Spinal cord (tissue), 10 donors: ENCODE results near the gene LRRC8E. TPM values are rescaled to one million over a fixed set of nuclear protein-coding genes. Genes with fewer than 3 reads are reported as not detected.
A peak's percentile ranks its signal among the peaks of the same experiment; 100 is the strongest.

Experiments used
- DNase-seq, 6 donors: peaks; one replicate each; pipeline versions ENCODE4 v3.0.0 to v3.0.0-alpha.2; 2013 to 2015; ENCODE audit warnings: low spot score in 6 of 6, low read depth in 4 of 6
- H3K27ac ChIP-seq: one replicate; pipeline ENCODE4 v1.5.1; 2013; ENCODE audit warnings: low read depth, low read length, control low read depth
- H3K27me3 ChIP-seq: one replicate; pipeline ENCODE4 v1.6.1; 2013; ENCODE audit warnings: low read length; ENCODE audit not compliant: control insufficient read depth, insufficient read depth
- H3K36me3 ChIP-seq: one replicate; pipeline ENCODE4 v1.6.1; 2013; ENCODE audit warnings: low read length; ENCODE audit not compliant: control insufficient read depth, insufficient read depth
- H3K4me1 ChIP-seq: one replicate; pipeline ENCODE4 v1.6.1; 2013; ENCODE audit warnings: low read length; ENCODE audit not compliant: control insufficient read depth, insufficient read depth
- H3K4me3 ChIP-seq: one replicate; pipeline ENCODE4 v1.5.1; 2013; ENCODE audit warnings: low read depth, low read length, control low read depth
- H3K9me3 ChIP-seq: one replicate; pipeline ENCODE4 v1.6.1; 2013; ENCODE audit warnings: low read length; ENCODE audit not compliant: control insufficient read depth, insufficient read depth
- WGBS: methylation state at CpG from one replicate; pipeline ENCODE4 v1.1.5; 2013; ENCODE audit warnings: missing lambda C conversion rate; ENCODE audit not compliant: insufficient coverage; 5-methylcytosine and 5-hydroxymethylcytosine counted together
- polyA plus RNA-seq, 2 donors: library from polyadenylated mRNA; unstranded; fragments of 120-200 nt; gene quantifications; one replicate each; pipeline ENCODE4 v1.2.1, GENCODE V29; 2013; ENCODE audit not compliant: insufficient read length in 2 of 2
- total RNA-seq, 2 donors: library from RNA; depleted of rRNA in 1 of 2; stranded (reverse); fragments of 120-200 nt in 1 of 2; fragments of >200 nt in 1 of 2; gene quantifications; one replicate each; pipeline versions ENCODE4 v1.2.3 to v1.2.4, GENCODE V29; 2013 to 2014
- donor health status: healthy.

LRRC8E gene
- total and polyA plus RNA-seq, 4 donors = 0.40 to 0.77 (median 0.66) TPM; not detected in 1

GRCh38 chr19:7846155-7846646, 42.1 kb upstream of the LRRC8E start:
- H3K4me3 ChIP-seq = no peak overlapping the region
- WGBS = 76% methylated on average over 16 of the region's 19 CpGs
- peaks cover 35% of the 10 kb centered on the region for H3K4me1 ChIP-seq
- DNase-seq = peak in 1 of 6 donors; percentile 10
- H3K27ac ChIP-seq = no peak overlapping the region
- H3K27me3 ChIP-seq = no peaks in the 10 kb centered on the region
- peaks cover 52% of the 10 kb centered on the region for H3K36me3 ChIP-seq
- no peaks in the 10 kb centered on the region for H3K9me3 ChIP-seq

GRCh38 chr19:7847664-7848063, 40.6 kb upstream of the LRRC8E start:
- no peak overlapping the region for H3K27ac ChIP-seq
- peaks cover 59% of the 10 kb centered on the region for H3K36me3 ChIP-seq
- peaks cover 49% of the 10 kb centered on the region for H3K4me1 ChIP-seq

DNA sequence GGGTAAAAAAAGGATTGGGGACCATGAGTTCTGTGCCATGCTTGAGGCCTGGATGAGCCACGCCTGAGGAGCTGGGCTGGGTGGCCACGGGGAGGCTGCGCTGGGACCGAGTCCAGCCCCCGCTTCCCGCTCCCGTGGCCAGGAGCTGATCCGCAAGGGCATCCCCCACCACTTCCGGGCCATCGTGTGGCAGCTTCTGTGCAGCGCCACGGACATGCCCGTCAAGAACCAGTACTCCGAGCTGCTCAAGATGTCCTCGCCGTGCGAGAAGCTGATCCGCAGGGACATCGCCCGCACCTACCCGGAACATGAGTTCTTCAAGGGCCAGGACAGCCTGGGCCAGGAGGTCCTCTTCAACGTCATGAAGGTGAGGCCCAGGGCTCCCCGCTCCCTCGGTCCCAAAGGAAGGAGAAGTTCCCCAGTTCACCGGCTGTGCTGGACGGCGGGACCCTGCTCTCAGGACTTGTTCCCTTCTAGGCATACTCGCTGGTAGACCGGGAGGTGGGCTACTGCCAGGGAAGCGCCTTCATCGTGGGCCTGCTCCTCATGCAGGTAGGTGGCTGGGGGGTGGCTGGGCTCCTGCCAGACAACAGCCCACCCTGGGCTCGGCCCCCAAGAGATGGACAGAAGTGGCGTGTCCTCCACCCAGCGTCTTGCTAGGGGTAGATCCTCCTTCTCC, 39.4 kb upstream of the LRRC8E start:
- no peak overlapping the region for H3K4me3 ChIP-seq
- DNase-seq = no peak
- WGBS = 90% methylated on average over 30 of the region's 34 CpGs

More at GRCh38 chr19:7847664-7848063, 40.6 kb upstream of the LRRC8E start:
- Histone ChIP-seq H3K4me3 (no peak overlapping the region), H3K27me3 (no peaks in the 10 kb centered on the region), H3K9me3 (no peaks in the 10 kb centered on the region)
- 92% methylated on average over 23 of the region's 23 CpGs for WGBS
- DNase-seq = no peak

GRCh38 chr19:7849631-7849999, 38.7 kb upstream of the LRRC8E start:
- Histone ChIP-seq H3K27me3 (no peaks in the 10 kb centered on the region), H3K4me1 (peaks cover 62% of the 10 kb centered on the region), H3K4me3 (no peak overlapping the region), H3K27ac (no peak overlapping the region), H3K9me3 (no peaks in the 10 kb centered on the region), H3K36me3 (peaks cover 75% of the 10 kb centered on the region)
- WGBS = 92% methylated on average over 9 of the region's 9 CpGs
- no peak for DNase-seq

More for the DNA sequence above, 39.4 kb upstream of the LRRC8E start:
- no peak overlapping the region for H3K27ac ChIP-seq
- H3K36me3 ChIP-seq = peaks cover 71% of the 10 kb centered on the region
- H3K9me3 ChIP-seq = no peaks in the 10 kb centered on the region
- peaks cover 62% of the 10 kb centered on the region for H3K4me1 ChIP-seq
- no peaks in the 10 kb centered on the region for H3K27me3 ChIP-seq

DNA sequence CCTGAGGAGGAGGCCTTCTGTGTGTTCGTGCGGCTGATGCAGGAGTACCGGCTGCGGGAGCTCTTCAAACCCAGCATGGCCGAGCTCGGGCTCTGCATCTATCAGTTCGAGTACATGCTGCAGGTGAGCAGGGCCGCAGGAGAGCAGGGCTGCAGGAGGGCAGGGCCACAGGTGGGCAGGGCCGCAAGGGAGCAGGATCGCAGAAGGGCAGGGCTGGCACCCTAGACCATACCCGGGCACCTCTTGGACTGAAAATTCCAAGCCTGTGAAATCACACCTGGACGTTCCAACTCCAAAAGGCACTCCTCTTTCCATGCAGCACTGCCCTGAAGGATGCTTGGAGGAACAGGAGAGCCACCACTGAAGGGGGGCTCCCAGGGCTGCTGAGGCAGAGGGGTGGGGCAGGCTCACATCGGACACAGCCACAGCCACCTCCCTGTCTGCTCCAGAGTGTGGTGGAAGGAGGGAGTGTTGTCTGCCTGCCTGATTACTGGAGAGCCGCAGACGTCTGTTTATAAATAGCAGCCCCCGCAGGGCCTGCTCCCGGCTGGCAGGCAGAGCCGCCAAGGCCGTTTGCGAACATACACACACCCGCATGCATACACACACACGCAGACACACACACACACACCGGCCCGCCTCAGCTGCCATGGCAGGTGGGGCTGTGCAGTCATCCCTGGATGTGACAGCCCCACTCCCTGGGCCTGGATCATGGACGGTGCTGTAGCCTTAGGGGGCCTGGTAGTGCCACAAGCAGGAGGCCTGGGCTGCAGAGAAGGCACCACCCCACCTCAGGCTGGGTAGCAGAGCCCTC, 38.1 kb upstream of the LRRC8E start:
- Histone ChIP-seq H3K36me3 (peaks cover 75% of the 10 kb centered on the region), H3K27ac (no peak overlapping the region), H3K27me3 (no peaks in the 10 kb centered on the region), H3K4me3 (no peak overlapping the region), H3K4me1 (peaks cover 60% of the 10 kb centered on the region), H3K9me3 (no peaks in the 10 kb centered on the region)
- 59% methylated on average over 21 of the region's 25 CpGs for WGBS
- peak in 2 of 6 donors; percentile 21 to 58 for DNase-seq

DNA sequence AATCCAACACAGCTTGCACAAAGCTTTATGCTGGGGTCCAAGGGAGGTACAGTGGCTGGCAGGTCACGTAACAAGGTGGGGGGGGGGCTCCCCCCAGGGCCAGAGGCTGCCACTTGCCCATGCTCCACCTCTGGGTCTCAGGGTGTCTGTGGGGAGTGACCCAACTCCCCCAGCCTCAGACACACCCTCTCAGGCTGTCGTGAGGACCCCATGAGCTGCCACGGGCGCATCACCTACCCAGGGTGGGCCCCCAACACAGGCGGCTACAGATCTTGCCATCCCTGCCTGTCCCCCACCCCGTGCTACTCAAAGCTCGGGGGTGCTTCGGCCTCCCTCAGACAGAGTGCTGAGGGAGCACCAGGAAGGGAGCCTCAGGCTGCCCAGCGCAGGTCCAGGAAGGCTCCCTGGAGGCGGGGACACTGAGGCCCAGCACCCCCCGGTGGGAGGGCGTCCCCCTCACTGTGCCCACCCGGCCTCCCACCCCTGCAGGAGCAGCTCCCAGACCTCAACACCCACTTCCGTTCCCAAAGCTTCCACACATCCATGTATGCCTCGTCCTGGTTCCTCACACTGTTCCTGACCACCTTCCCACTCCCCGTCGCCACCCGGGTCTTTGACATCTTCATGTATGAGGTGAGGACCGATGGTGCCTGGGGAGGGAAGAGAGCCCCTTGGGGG, 37.2 kb upstream of the LRRC8E start:
- H3K27ac ChIP-seq = peak overlapping the region; percentile 73
- H3K4me3 ChIP-seq = no peak overlapping the region
- 83% methylated on average over 8 of the region's 19 CpGs for WGBS
- peaks cover 51% of the 10 kb centered on the region for H3K4me1 ChIP-seq
- peaks cover 78% of the 10 kb centered on the region for H3K36me3 ChIP-seq
- H3K27me3 ChIP-seq = no peaks in the 10 kb centered on the region
- no peak for DNase-seq
- no peaks in the 10 kb centered on the region for H3K9me3 ChIP-seq

DNA sequence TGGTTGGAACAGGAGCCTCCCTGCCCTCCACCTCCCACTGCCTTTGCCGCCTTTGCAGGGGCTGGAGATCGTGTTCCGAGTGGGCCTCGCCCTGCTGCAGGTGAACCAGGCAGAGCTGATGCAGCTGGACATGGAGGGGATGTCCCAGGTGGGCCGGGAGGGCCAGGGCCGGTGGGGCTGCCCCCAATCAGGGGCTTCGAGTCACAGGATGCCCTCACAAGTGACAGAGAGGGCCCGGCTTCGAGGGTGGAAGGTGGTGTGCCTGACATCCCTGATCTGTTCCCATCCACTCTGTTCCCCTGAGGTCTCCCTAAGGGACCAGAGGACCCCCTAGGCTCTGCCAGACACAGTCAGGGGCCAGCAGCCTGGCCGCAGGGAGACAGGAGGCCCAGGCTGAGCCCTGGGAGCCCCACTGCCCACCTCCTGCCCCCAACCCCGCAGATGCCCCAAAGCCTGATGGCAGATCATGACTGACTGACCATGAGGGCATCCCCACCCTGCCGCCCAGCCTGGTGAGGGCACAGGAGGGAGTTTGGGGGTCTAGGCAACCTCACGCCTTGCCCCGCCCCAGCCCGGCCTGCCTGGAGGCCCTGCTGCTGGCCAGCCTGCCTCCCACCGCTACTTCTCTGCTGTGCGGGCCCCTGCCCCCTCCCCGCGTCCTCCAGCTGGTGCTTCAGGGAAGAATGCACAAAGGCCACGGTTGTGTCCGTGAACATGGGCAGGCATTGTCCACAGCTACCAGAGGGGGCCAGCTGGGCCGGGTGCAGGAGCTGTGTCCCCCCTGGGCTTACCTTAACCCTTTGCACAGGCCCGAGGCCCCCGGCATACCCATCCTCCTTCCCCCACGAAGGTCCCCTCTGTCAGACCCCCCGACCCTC, 36.4 kb upstream of the LRRC8E start:
- H3K9me3 ChIP-seq = no peaks in the 10 kb centered on the region
- DNase-seq = peak in 2 of 6 donors; percentile 59 to 79
- H3K27ac ChIP-seq = peak overlapping the region; percentile 73
- WGBS = 61% methylated on average over 24 of the region's 26 CpGs
- peaks cover 2% of the 10 kb centered on the region for H3K27me3 ChIP-seq
- H3K36me3 ChIP-seq = peaks cover 79% of the 10 kb centered on the region
- H3K4me3 ChIP-seq = no peak overlapping the region
- peaks cover 47% of the 10 kb centered on the region for H3K4me1 ChIP-seq

DNA sequence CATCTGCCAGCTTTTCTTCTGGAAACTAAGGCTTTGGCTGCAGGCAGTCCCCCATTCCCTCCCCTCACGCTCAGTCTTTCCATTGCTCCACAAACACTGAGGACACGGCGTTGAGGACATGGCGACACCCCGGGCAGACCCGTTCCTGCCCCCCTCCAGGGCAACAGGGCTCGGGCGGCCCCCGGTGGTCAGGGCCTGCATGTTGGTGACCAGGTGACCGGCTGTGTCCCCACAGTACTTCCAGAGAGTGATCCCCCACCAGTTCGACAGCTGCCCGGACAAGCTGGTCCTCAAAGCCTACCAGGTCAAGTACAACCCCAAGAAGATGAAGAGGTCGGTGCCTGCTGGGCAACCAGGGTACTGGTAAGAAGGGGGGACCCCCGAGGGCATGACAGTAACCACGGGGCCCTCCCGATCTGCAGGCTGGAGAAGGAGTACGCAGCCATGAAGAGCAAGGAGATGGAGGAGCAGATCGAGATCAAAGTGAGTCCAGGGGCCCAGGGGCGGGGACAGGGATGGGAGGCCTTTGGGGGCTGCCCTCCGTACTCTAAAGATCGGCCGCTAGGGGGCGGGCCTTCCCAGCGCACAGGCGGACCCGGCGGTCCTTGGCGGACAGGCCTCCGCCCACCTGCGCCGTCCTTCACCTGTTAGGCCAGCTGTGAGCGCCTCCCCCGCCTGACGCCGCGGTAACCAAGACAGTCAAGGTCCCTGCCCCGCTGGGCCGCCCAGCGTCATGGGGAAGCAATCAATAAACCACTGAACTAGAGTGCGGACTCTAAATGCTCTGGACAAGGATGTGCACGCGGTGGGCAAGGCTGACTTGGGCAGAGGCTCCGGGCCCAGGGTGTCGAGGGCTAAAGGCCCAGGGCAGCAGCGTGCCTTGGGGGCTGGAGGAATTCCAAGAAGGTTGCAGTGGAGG, 35.2 kb upstream of the LRRC8E start:
- Histone ChIP-seq H3K9me3 (no peaks in the 10 kb centered on the region), H3K4me1 (peaks cover 47% of the 10 kb centered on the region), H3K36me3 (peaks cover 85% of the 10 kb centered on the region), H3K27me3 (peaks cover 2% of the 10 kb centered on the region), H3K27ac (peak overlapping the region; percentile 58), H3K4me3 (no peak overlapping the region)
- DNase-seq = peak in 2 of 6 donors; percentile 74 to 76
- WGBS = 30% methylated on average over 45 of the region's 45 CpGs
